Tongue (tissue), 2 donors: ENCODE results near the gene NKX2-2. TPM values are rescaled to one million over a fixed set of nuclear protein-coding genes. Genes with fewer than 3 reads are reported as not detected.

Experiments used
- DNase-seq: peaks from one replicate; pipeline ENCODE4 v3.0.0-alpha.2; 2015
- total RNA-seq: library from RNA; depleted of rRNA; stranded (reverse); fragments of >200 nt; gene quantifications from one replicate; pipeline ENCODE4 v1.2.3, GENCODE V29; 2014

Gene NKX2-2
- total RNA-seq: 0.21 TPM

- DNase-seq: no peak
These were observed at the start of gene NKX2-2 for GRCh38 chr20:21513881-21514540. NKX2-2 (minus strand) TSS chr20:21514064; CDS start chr20:21513669, 395 bp downstream.

- no peak for DNase-seq
These were observed 48.8 kb upstream of the NKX2-2 start for GRCh38 chr20:21562656-21563055.

- DNase-seq: no peak
These were observed 45.4 kb upstream of the NKX2-2 start for GRCh38 chr20:21559305-21559704.

- DNase-seq: no peak
These were observed 43.6 kb upstream of the NKX2-2 start for GRCh38 chr20:21557241-21558020.

- DNase-seq: no peak
These were observed 42.5 kb upstream of the NKX2-2 start for GRCh38 chr20:21556398-21556797.

- no peak for DNase-seq
These were observed 41.7 kb upstream of the NKX2-2 start for GRCh38 chr20:21555470-21556120.

- no peak for DNase-seq
These were observed 41.1 kb upstream of the NKX2-2 start for GRCh38 chr20:21554985-21555384.

- DNase-seq: no peak
These were observed 40.6 kb upstream of the NKX2-2 start for GRCh38 chr20:21554376-21554890.

- DNase-seq: no peak
These were observed 36.7 kb upstream of the NKX2-2 start for GRCh38 chr20:21550587-21550986.

- no peak for DNase-seq
These were observed 34.6 kb upstream of the NKX2-2 start for GRCh38 chr20:21548390-21549035.

- no peak for DNase-seq
These were observed 32.5 kb upstream of the NKX2-2 start for GRCh38 chr20:21546355-21546754.

- DNase-seq: no peak
These were observed 25.6 kb upstream of the NKX2-2 start for GRCh38 chr20:21539512-21539911.

GRCh38 chr20:21534886-21535285, 21.0 kb upstream of the NKX2-2 start:
- no peak for DNase-seq

- DNase-seq: no peak
These were observed 20.6 kb upstream of the NKX2-2 start for GRCh38 chr20:21534453-21534852.

GRCh38 chr20:21529863-21530262, 16.0 kb upstream of the NKX2-2 start:
- DNase-seq: no peak

GRCh38 chr20:21528870-21529269, 15.0 kb upstream of the NKX2-2 start:
- DNase-seq: no peak

- no peak for DNase-seq
These were observed 14.0 kb upstream of the NKX2-2 start for GRCh38 chr20:21527908-21528307.

- DNase-seq: no peak
These were observed 12.9 kb upstream of the NKX2-2 start for GRCh38 chr20:21526776-21527175.

- no peak for DNase-seq
These were observed 10.0 kb upstream of the NKX2-2 start for GRCh38 chr20:21523895-21524294.

- no peak for DNase-seq
These were observed 9.5 kb upstream of the NKX2-2 start for GRCh38 chr20:21523281-21523868.

GRCh38 chr20:21522481-21523280, 8.8 kb upstream of the NKX2-2 start:
- no peak for DNase-seq
